Measurements from ENCODE around the gene LMTK2. TPM values are rescaled to one million over a fixed set of nuclear protein-coding genes. Genes with fewer than 3 reads are reported as not detected.

LMTK2 gene
- total and polyA plus RNA-seq, 2 experiments from 2014 or later = 6.1 to 30.8 TPM

DNA sequence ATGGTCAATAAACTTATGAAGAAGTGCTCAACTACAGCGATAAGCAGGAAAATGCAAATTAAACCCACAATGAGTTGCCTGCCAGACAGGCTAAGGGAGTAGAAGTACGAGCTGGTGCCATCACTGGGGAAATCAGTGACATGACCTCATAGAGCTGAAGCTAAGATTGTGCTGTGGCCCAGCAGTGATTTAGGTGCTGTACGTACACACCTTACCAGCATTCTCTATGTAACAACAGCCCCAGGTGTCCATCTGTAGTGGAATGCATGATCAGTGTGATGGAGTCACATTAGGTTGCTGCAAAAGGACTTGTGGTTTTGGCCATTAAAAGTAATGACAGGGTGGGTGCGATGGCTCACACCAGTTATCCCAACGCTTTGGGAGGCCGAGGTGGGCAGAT is 151.0 kb downstream of the LMTK2 start:
- no peaks in the 10 kb centered on the region for H3F3A ChIP-seq (replicated peaks; ENCODE audit: low read depth)
- H3K36me3 ChIP-seq (ENCODE audit: insufficient read depth) = no peaks in the 10 kb centered on the region
- no peak overlapping the region for H2AFZ ChIP-seq
- no peak overlapping the region for H3K27ac ChIP-seq (ENCODE audit: low read depth)
- H3K4me2 ChIP-seq = no peak overlapping the region
- H3K9me2 ChIP-seq (ENCODE audit: insufficient read depth) = no peaks in the 10 kb centered on the region
- Mint-ChIP-seq H3K27ac (no peak overlapping the region), H3K4me1 (peaks cover 5% of the 10 kb centered on the region; the same call in 2 of the 3 replicates), H3K9me3 (0 out of 3 replicates have a peak, but pooled peaks cover 8% of the 10 kb centered on the region), H3K36me3 (ENCODE audit: low read depth) (peaks cover 6% of the 10 kb centered on the region; the same call in 1 of the 3 replicates), H3K4me3 (no peak overlapping the region), H3K27me3 (ENCODE audit: insufficient read depth, low read depth, poor library complexity) (peaks cover 2% of the 10 kb centered on the region)
- no peak for TF ChIP-seq ZNF114 (CRISPR knock-in tag; IDR thresholded peaks at IDR 0.05)
- TF ChIP-seq, protein P1, sequence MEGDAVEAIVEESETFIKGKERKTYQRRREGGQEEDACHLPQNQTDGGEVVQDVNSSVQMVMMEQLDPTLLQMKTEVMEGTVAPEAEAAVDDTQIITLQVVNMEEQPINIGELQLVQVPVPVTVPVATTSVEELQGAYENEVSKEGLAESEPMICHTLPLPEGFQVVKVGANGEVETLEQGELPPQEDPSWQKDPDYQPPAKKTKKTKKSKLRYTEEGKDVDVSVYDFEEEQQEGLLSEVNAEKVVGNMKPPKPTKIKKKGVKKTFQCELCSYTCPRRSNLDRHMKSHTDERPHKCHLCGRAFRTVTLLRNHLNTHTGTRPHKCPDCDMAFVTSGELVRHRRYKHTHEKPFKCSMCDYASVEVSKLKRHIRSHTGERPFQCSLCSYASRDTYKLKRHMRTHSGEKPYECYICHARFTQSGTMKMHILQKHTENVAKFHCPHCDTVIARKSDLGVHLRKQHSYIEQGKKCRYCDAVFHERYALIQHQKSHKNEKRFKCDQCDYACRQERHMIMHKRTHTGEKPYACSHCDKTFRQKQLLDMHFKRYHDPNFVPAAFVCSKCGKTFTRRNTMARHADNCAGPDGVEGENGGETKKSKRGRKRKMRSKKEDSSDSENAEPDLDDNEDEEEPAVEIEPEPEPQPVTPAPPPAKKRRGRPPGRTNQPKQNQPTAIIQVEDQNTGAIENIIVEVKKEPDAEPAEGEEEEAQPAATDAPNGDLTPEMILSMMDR (conservative IDR thresholded peaks at IDR 0.05; ENCODE audit: low read depth in 2 of 2) = no peak
- TF ChIP-seq EZH2phosphoT487 (IDR thresholded peaks at IDR 0.05; ENCODE audit: unreplicated experiment) = no peak
- no peak for TF ChIP-seq EZH2 (IDR thresholded peaks at IDR 0.05; ENCODE audit: low read depth, unreplicated experiment)
- TF ChIP-seq NANOG (IDR thresholded peaks at IDR 0.05; ENCODE audit: borderline replicate concordance) = no peak
- no peak for TF ChIP-seq POLR2AphosphoS5 (IDR thresholded peaks at IDR 0.05; ENCODE audit: low read depth)
- no peak for TF ChIP-seq STAT1 (IDR thresholded peaks at IDR 0.05; ENCODE audit: unreplicated experiment)
- no peak for DNase-seq (ENCODE audit: low spot score)
- H3K27me3 ChIP-seq (ENCODE audit: insufficient read depth) = no peaks in the 10 kb centered on the region
- H3K79me2 ChIP-seq (replicated peaks; ENCODE audit: insufficient read depth) = peaks cover 9% of the 10 kb centered on the region
- peaks cover 6% of the 10 kb centered on the region for H4K20me1 ChIP-seq (replicated peaks; ENCODE audit: insufficient read depth)
- 0 out of 2 replicates have a peak, but pooled peaks cover 5% of the 10 kb centered on the region for H3K4me1 ChIP-seq (ENCODE audit: insufficient read depth)
- ATAC-seq = no peak
- H3K4me3 ChIP-seq = no peak overlapping the region

Other genes with a start within 250 kb of the LMTK2 start
- gene ASNS, start 234.5 kb upstream of the LMTK2 start, total RNA-seq (2014; rRNA removed; shearing (Covaris generic)) = 166 and 183 TPM in 2 replicates
- gene ASNS, start 234.5 kb upstream of the LMTK2 start, polyA plus RNA-seq (2016; fragmentation: Nextera tagmentation; extraction: Ambion mirVana) = 154 and 163 TPM in 2 replicates
- gene OCM2, start 116.7 kb upstream of the LMTK2 start, total RNA-seq (2014; rRNA removed; shearing (Covaris generic)) = not detected in 2 replicates
- gene OCM2, start 116.7 kb upstream of the LMTK2 start, polyA plus RNA-seq (2016; fragmentation: Nextera tagmentation; extraction: Ambion mirVana) = not detected in 2 replicates
- gene BHLHA15, start 104.6 kb downstream of the LMTK2 start, total RNA-seq (2014; rRNA removed; shearing (Covaris generic)) = 8.3 and 10.9 TPM in 2 replicates
- gene BHLHA15, start 104.6 kb downstream of the LMTK2 start, polyA plus RNA-seq (2016; fragmentation: Nextera tagmentation; extraction: Ambion mirVana) = 0.99 and 1.4 TPM in 2 replicates
- 8.3 and 24.4 TPM in 2 replicates for gene TECPR1, start 145.4 kb downstream of the LMTK2 start, total RNA-seq (2014; rRNA removed; shearing (Covaris generic))
- gene TECPR1, start 145.4 kb downstream of the LMTK2 start, polyA plus RNA-seq (2016; fragmentation: Nextera tagmentation; extraction: Ambion mirVana) = 4.4 and 4.6 TPM in 2 replicates
- gene BRI3, start 174.8 kb downstream of the LMTK2 start, total RNA-seq (2014; rRNA removed; shearing (Covaris generic)) = 21.7 and 25.2 TPM in 2 replicates
- 66.1 and 141 TPM in 2 replicates for gene BRI3, start 174.8 kb downstream of the LMTK2 start, polyA plus RNA-seq (2016; fragmentation: Nextera tagmentation; extraction: Ambion mirVana)